H54 (cell line): ENCODE measurements around the gene CEP57L1.
A peak's percentile ranks its signal among the peaks of the same experiment; 100 is the strongest.
"Not testable (repeated sequence)": the region's sequence is repeated elsewhere in the genome, so short reads cannot be mapped to it uniquely, and the experiment has no call there.

Experiments
- DNase-seq: peaks from one replicate; pipeline ENCODE4 v3.0.0; 2011; ENCODE audit warnings: low spot score, mixed read lengths; ENCODE audit not compliant: insufficient read length
- FAIRE-seq: peaks from 3 replicates; lab custom pipeline; 2011; peaks lifted over from hg19 to GRCh38; lab: Jason Lieb, UNC
- POLR2A ChIP-seq: IDR thresholded peaks from 2 replicates; pipeline ENCODE4 v1.6.1; 2011; ENCODE audit warnings: low read depth, mild to moderate bottlenecking, low read length

Gene CEP57L1

DNA sequence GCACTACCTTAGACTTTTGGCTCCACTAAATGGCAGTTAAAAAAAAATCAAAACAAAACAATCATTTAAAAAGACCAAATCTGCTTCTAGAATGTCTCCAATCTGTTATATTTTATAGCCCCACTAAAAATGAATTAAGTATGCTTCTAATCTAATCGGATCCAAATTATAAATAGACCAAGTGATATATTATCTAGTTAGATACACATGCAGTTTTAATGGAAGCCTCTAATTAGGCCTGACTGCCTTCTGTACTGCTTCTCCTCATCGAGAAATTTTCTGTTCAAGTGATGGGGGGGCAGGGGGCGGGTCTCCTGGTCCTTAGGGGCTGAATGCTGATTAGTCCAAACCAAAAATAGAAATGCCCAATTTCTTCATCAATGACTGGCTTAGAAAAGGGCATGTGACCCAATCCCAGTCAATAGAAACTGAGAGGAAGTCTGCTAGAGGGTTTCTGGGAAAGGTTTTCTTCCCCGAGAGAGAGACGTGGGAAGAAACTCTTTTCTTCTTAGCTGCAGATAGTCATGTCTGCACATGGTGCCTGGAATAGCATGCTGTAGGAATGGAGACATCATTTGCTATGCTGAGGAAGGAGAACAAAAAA, 7.5 kb upstream of the CEP57L1 start:
- FAIRE-seq (no peak), DNase-seq (no peak)
- TF ChIP-seq POLR2A = no peak

- DNase-seq (no peak), FAIRE-seq (no peak)
- TF ChIP-seq POLR2A = no peak
Measured at GRCh38 chr6:109088995-109089394, 6.3 kb upstream of the CEP57L1 start.

- FAIRE-seq = no peak
- DNase-seq = no peak
- no peak for TF ChIP-seq POLR2A
Measured at GRCh38 chr6:109091314-109092024, 3.8 kb upstream of the CEP57L1 start.

DNA sequence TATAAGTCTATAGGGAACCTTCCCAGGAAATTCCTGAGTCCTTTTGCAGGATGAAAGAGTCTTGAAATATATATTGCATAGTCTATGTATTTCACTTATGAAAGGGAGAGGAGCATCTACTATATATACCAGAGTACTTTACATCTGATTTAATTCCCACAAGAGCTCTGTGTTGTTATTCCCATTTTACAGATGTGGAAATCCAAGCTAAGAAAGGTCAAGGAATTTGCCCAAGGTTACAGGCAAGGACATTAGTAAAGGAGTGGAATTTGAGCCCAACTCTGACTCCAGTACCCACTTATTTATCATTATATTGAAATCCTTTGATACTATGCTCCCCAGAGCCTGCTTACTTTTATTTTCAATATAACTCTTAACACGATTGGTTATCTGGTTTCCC, 3.2 kb upstream of the CEP57L1 start:
- no peak for TF ChIP-seq POLR2A
- DNase-seq (no peak), FAIRE-seq (no peak)

DNA sequence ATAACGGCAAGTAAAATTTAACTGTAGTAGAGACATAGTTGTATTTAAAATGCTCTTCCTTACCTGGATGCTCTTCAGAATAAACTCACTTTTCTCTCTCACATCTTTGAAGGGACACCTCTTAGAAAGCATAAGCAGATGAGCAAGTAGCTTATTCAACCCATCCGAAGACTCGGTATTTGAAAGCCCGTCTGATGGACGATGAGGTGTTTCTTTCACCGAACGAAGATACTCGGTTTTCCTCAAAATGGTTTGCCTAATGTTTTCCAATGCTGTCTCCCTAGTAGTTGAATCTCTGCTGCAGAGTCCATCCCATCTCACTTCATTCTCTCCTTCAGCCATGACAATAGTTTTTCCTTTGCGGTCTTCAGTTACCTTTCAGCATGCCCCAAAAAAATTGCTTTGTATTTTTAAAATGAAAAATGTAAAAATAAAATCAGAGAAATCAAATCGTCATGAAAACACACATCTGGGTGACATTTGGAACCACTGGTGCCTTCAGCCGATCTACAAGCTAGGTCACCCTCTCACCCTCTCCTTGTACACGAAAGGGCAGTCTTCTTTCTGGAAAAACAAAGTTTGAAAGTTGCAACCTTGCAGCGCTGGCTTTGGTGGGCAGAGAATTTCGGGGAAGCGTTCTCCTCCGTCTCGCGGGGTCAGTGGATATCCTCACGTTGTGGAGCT, 1.4 kb upstream of the CEP57L1 start:
- no peak for TF ChIP-seq POLR2A
- FAIRE-seq (no peak), DNase-seq (no peak)

DNA sequence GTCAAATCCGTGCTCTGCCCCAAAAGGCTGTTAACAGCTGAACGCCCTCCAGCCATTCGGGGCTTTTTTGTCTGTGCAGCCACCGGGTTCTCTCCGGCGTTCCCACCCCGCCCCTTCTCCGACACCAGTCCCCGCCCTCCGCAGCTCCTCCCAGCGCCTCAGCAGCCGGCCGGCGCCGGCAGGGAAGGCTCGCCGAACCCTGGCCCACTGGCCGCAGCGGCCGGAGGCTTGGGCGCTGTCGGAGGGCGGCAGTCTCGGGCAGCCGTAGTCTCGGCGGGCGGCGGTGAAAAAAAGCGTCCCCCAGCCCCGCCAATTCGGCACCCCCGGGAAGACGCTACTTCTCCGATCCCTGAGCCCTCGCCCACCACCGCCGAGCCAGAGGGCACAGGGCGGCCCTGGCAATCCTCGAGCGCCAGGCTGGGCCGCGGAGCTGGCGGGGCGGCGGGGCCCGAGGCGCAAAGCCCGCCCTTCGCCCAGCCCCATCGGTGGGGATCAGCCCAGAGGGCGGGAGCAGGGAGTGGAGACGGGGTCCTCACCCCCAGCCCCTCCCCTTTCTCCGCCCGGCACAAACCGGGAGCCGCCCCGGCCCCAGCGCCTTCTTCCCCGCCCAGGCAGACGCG, 781 bp upstream of the CEP57L1 start, which contains the start of gene SESN1:
TSS of gene SESN1 (minus strand) at position 431 of the 620 bp plus-strand sequence. CDS start 773 bp downstream, outside the sequence.
- DNase-seq (peak; percentile 29), FAIRE-seq (no peak)
- TF ChIP-seq POLR2A = peak; percentile 86

GRCh38 chr6:109095835-109096084, 453 bp downstream of the CEP57L1 start:
- TF ChIP-seq POLR2A = no peak
- FAIRE-seq = no peak
- no peak for DNase-seq

GRCh38 chr6:109096208-109096607, 901 bp downstream of the CEP57L1 start:
- FAIRE-seq (no peak), DNase-seq (no peak)

DNA sequence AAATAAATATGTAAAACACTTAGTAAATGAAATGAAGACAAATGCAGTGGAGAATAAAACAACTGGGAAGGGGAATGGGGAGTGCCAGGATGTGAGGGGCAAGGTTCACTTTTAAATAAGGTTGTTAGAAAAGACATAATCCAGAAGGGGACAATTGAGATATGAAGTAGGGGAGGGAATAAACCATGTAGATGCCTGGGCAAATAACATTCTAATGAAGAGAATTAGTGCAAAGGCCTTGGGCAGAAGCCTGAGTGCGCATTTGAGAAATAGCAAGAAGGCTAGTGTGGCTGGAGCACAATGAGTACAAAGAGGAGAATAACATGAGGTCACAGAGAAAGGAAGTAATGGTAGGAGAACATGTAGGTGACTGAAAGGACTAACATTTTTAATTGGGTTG, 2.4 kb downstream of the CEP57L1 start:
- DNase-seq (no peak), FAIRE-seq (no peak)
- TF ChIP-seq POLR2A = no peak

More at GRCh38 chr6:109096208-109096607, 901 bp downstream of the CEP57L1 start:
- TF ChIP-seq POLR2A = no peak

DNA sequence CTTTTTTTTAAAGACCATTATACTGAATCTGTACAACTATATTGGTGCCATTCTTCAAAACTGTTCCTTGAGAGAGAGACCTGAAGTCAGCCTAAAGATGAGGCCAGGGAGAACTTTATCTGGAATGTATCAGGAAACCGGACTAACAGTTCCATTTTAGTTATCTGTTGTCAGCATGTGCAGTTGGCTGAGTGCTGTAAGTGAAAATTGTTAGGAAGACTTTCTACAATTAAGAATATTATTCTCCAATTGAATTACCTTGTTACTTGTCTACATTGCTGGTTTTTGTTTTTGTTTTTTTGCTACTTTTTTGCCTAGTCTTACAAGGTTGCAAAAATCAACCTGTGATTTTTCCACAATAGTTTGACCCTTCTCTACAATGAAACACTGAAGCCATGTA, 7.5 kb downstream of the CEP57L1 start:
- TF ChIP-seq POLR2A = no peak
- no peak for FAIRE-seq
- no peak for DNase-seq

GRCh38 chr6:109103942-109104341, 8.6 kb downstream of the CEP57L1 start:
- FAIRE-seq = no peak
- no peak for TF ChIP-seq POLR2A

DNA sequence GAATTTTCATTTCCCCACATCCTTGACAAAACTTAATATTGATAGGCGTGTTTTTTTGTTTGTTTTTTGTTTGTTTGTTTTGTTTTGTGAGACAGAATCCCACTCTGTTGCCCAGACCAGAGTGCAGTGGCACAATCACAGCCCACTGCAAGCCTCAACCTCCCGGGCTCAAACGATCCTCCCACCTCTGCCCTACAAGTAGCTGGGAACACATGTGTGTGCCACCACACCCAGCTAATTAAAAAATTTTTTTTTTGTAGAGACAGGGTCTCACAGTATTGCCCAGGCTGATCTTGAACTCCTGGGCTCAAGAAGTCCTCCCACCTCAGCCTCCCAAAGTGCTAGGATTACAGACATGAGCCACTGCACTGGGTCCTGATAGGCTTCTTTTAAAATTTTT, 9.2 kb downstream of the CEP57L1 start:
- DNase-seq (no peak), FAIRE-seq (no peak)
- TF ChIP-seq POLR2A = no peak

More at GRCh38 chr6:109103942-109104341, 8.6 kb downstream of the CEP57L1 start:
- DNase-seq = no peak

DNA sequence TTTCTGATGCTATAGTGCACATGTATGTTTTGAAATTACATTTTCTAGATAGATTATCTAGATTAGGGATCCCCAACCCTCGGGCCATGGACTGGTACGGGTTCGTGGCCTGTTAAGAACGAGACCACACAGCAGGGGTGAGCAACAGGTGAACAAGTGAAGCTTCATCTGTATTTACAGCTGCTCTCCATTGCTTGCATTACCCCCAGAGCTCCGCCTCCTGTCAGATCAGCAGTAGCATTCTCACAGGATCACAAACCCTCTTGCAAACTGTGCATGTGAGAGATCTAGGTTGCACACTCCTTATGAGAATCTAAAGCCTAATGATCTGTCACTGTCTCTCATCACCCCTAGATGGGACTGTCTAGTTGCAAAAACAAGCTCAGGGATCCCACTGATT, 10.4 kb downstream of the CEP57L1 start:
- DNase-seq (no peak), FAIRE-seq (no peak)
- TF ChIP-seq POLR2A = no peak

GRCh38 chr6:109109663-109110062, 14.4 kb downstream of the CEP57L1 start:
- not testable (repeated sequence) for DNase-seq, FAIRE-seq

DNA sequence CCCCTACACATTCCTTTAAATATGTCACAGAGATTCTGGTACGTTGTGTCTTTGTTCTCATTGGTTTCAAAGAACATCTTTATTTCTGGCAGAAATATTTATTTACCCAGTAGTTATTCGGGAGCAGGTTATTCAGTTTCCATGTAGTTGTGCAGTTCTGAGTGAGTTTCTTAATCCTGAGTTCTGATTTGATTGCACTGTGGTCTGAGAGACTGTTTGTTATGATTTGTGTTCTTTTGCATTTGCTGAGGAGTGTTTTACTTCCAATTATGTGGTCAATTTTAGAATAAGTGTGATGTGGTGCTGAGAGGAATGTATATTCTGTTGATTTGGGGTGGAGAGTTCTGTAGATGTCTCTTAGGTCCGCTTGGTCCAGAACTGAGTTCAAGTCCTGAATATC, 17.4 kb downstream of the CEP57L1 start:
- not testable (repeated sequence) for DNase-seq, FAIRE-seq
